Measurements from ENCODE around the gene TESK2. TPM values are rescaled to one million over a fixed set of nuclear protein-coding genes. Genes with fewer than 3 reads are reported as not detected.
"Not testable (repeated sequence)": the region's sequence is repeated elsewhere in the genome, so short reads cannot be mapped to it uniquely, and the experiment has no call there.

The TESK2 gene
- total RNA-seq, 3 donors from 2014 or later, result 2.0 to 2.5 (median 2.3) TPM

GRCh38 chr1:45516465-45516864 lies 25.5 kb upstream of the TESK2 start:
- Mint-ChIP-seq H3K36me3 (ENCODE audit: insufficient read depth) (peaks cover 45% of the 10 kb centered on the region), H3K4me3 (no peak overlapping the region), H3K4me1 (ENCODE audit: low read depth) (peaks cover 30% of the 10 kb centered on the region), H3K27me3 (ENCODE audit: low read depth) (no peaks in the 10 kb centered on the region), H3K9me3 (no peaks in the 10 kb centered on the region)
- DNase-seq, result no peak
- ATAC-seq, result no peak

GRCh38 chr1:45516036-45516435 lies 25.1 kb upstream of the TESK2 start:
- H3K4me1 Mint-ChIP-seq (ENCODE audit: low read depth), result peaks cover 30% of the 10 kb centered on the region
- H3K36me3 Mint-ChIP-seq (ENCODE audit: insufficient read depth), result peaks cover 49% of the 10 kb centered on the region

GRCh38 chr1:45513532-45514260 lies 22.7 kb upstream of the TESK2 start:
- Mint-ChIP-seq H3K36me3 (ENCODE audit: insufficient read depth) (peaks cover 57% of the 10 kb centered on the region), H3K4me1 (ENCODE audit: low read depth) (peaks cover 16% of the 10 kb centered on the region)
- H3K27me3 Mint-ChIP-seq (ENCODE audit: low read depth); ATAC-seq; H3K9me3 Mint-ChIP-seq; DNase-seq; H3K4me3 Mint-ChIP-seq: not testable (repeated sequence)

More at GRCh38 chr1:45516036-45516435, 25.1 kb upstream of the TESK2 start:
- no peak for DNase-seq
- no peak for ATAC-seq
- no peaks in the 10 kb centered on the region for H3K27me3 Mint-ChIP-seq (ENCODE audit: low read depth)
- no peaks in the 10 kb centered on the region for H3K9me3 Mint-ChIP-seq
- H3K4me3 Mint-ChIP-seq, result no peak overlapping the region

- Mint-ChIP-seq H3K4me1 (ENCODE audit: low read depth) (peaks cover 13% of the 10 kb centered on the region), H3K36me3 (ENCODE audit: insufficient read depth) (peaks cover 56% of the 10 kb centered on the region), H3K4me3 (no peak overlapping the region), H3K27me3 (ENCODE audit: low read depth) (no peaks in the 10 kb centered on the region), H3K9me3 (no peaks in the 10 kb centered on the region)
- DNase-seq (peak; percentile 48), ATAC-seq (peak; percentile 72 to 73)
Measured at GRCh38 chr1:45512641-45513054, 21.7 kb upstream of the TESK2 start.

GRCh38 chr1:45510972-45511527 lies 20.1 kb upstream of the TESK2 start:
- ATAC-seq, result no peak
- H3K27me3 Mint-ChIP-seq (ENCODE audit: low read depth), result no peaks in the 10 kb centered on the region

GRCh38 chr1:45510036-45510971 lies 19.3 kb upstream of the TESK2 start:
- Mint-ChIP-seq H3K27me3 (ENCODE audit: low read depth) (no peaks in the 10 kb centered on the region), H3K4me1 (ENCODE audit: low read depth) (peaks cover 3% of the 10 kb centered on the region), H3K9me3 (no peaks in the 10 kb centered on the region), H3K36me3 (ENCODE audit: insufficient read depth) (peaks cover 39% of the 10 kb centered on the region), H3K4me3 (no peak overlapping the region)
- ATAC-seq (no peak), DNase-seq (no peak)

More at GRCh38 chr1:45510972-45511527, 20.1 kb upstream of the TESK2 start:
- Mint-ChIP-seq H3K36me3 (ENCODE audit: insufficient read depth) (peaks cover 45% of the 10 kb centered on the region), H3K9me3 (no peaks in the 10 kb centered on the region), H3K4me3 (no peak overlapping the region), H3K4me1 (ENCODE audit: low read depth) (peaks cover 5% of the 10 kb centered on the region)
- no peak for DNase-seq

GRCh38 chr1:45508295-45509151 lies 17.6 kb upstream of the TESK2 start:
- H3K4me1 Mint-ChIP-seq (ENCODE audit: low read depth), result peaks cover 3% of the 10 kb centered on the region
- peaks cover 26% of the 10 kb centered on the region for H3K36me3 Mint-ChIP-seq (ENCODE audit: insufficient read depth)
- peak; percentile 23 to 34 for ATAC-seq
- no peak overlapping the region for H3K4me3 Mint-ChIP-seq
- H3K27me3 Mint-ChIP-seq (ENCODE audit: low read depth), result no peaks in the 10 kb centered on the region
- H3K9me3 Mint-ChIP-seq, result no peaks in the 10 kb centered on the region
- no peak for DNase-seq

GRCh38 chr1:45507893-45508292 lies 16.9 kb upstream of the TESK2 start:
- H3K4me3 Mint-ChIP-seq, result no peak overlapping the region
- H3K27me3 Mint-ChIP-seq (ENCODE audit: low read depth), result no peaks in the 10 kb centered on the region
- H3K36me3 Mint-ChIP-seq (ENCODE audit: insufficient read depth), result peaks cover 22% of the 10 kb centered on the region
- peaks cover 3% of the 10 kb centered on the region for H3K4me1 Mint-ChIP-seq (ENCODE audit: low read depth)
- ATAC-seq (no peak), DNase-seq (no peak)
- H3K9me3 Mint-ChIP-seq, result no peaks in the 10 kb centered on the region

GRCh38 chr1:45507195-45507594 lies 16.2 kb upstream of the TESK2 start:
- Mint-ChIP-seq H3K4me3 (no peak overlapping the region), H3K27me3 (ENCODE audit: low read depth) (no peaks in the 10 kb centered on the region), H3K36me3 (ENCODE audit: insufficient read depth) (peaks cover 19% of the 10 kb centered on the region), H3K9me3 (no peaks in the 10 kb centered on the region), H3K4me1 (ENCODE audit: low read depth) (no peaks in the 10 kb centered on the region)
- ATAC-seq (no peak), DNase-seq (no peak)

- H3K4me3 Mint-ChIP-seq, result no peak overlapping the region
- no peaks in the 10 kb centered on the region for H3K9me3 Mint-ChIP-seq
- no peak for ATAC-seq
- DNase-seq, result no peak
- no peaks in the 10 kb centered on the region for H3K27me3 Mint-ChIP-seq (ENCODE audit: low read depth)
- no peaks in the 10 kb centered on the region for H3K36me3 Mint-ChIP-seq (ENCODE audit: insufficient read depth)
- H3K4me1 Mint-ChIP-seq (ENCODE audit: low read depth), result peaks cover 25% of the 10 kb centered on the region
Measured at GRCh38 chr1:45503462-45504360, 12.7 kb upstream of the TESK2 start.

- Mint-ChIP-seq H3K4me3 (no peak overlapping the region), H3K4me1 (ENCODE audit: low read depth) (peaks cover 27% of the 10 kb centered on the region), H3K27me3 (ENCODE audit: low read depth) (no peaks in the 10 kb centered on the region), H3K9me3 (no peaks in the 10 kb centered on the region), H3K36me3 (ENCODE audit: insufficient read depth) (no peaks in the 10 kb centered on the region)
- DNase-seq, result no peak
- ATAC-seq, result no peak
Measured at GRCh38 chr1:45501505-45501859, 10.5 kb upstream of the TESK2 start.

- ATAC-seq, result no peak
- Mint-ChIP-seq H3K27me3 (ENCODE audit: low read depth) (no peaks in the 10 kb centered on the region), H3K4me1 (ENCODE audit: low read depth) (peaks cover 27% of the 10 kb centered on the region), H3K36me3 (ENCODE audit: insufficient read depth) (no peaks in the 10 kb centered on the region), H3K9me3 (no peaks in the 10 kb centered on the region), H3K4me3 (peak overlapping the region; percentile 94)
- no peak for DNase-seq
Measured at GRCh38 chr1:45499415-45499769, 8.4 kb upstream of the TESK2 start.

- ATAC-seq, result no peak
- H3K4me1 Mint-ChIP-seq (ENCODE audit: low read depth), result peaks cover 27% of the 10 kb centered on the region
- no peaks in the 10 kb centered on the region for H3K27me3 Mint-ChIP-seq (ENCODE audit: low read depth)
- H3K36me3 Mint-ChIP-seq (ENCODE audit: insufficient read depth), result no peaks in the 10 kb centered on the region
- no peaks in the 10 kb centered on the region for H3K9me3 Mint-ChIP-seq
- peak overlapping the region; percentile 94 for H3K4me3 Mint-ChIP-seq
- no peak for DNase-seq
Measured at GRCh38 chr1:45498279-45498678, 7.3 kb upstream of the TESK2 start.

All from activated T-cell treated with anti-CD3 and anti-CD28 coated beads, Interleukin-2, amount 50 U/mL, for 4 hours (primary cell).